Adrenal gland (tissue), 12 donors: ENCODE measurements around the gene FBXW5. TPM values are rescaled to one million over a fixed set of nuclear protein-coding genes. Genes with fewer than 3 reads are reported as not detected.

Experiments used
- DNase-seq, 7 donors: peaks; one replicate each; pipeline ENCODE4 v3.0.0-alpha.2; 2019 to 2020
- H3K27ac ChIP-seq, 5 donors: fragments of 200-600 bp; sonication (generic) in 4 of 5; 1 replicate in 3 of 5; 2 replicates in 2 of 5; pipeline versions ENCODE4 v1.5.1 to v1.8.0; 2016 to 2020; ENCODE audit warnings: mild to moderate bottlenecking in 1 of 5
- H3K27me3 ChIP-seq: fragments of 200-600 bp; 2 replicates; pipeline ENCODE4 v1.8.0; 2021
- H3K36me3 ChIP-seq, 2 donors: fragments of 200-600 bp; replicated peaks in 1 of 2; 1 replicate in 1 of 2; 2 replicates in 1 of 2; pipeline versions ENCODE4 v1.5.1 to v1.8.0; 2018 to 2022
- H3K4me1 ChIP-seq, 2 donors: fragments of 200-600 bp; replicated peaks in 1 of 2; 1 replicate in 1 of 2; 2 replicates in 1 of 2; pipeline versions ENCODE4 v1.5.1 to v1.8.0; 2018 to 2021
- H3K4me3 ChIP-seq, 4 donors: fragments of 200-600 bp; sonication (generic) in 3 of 4; one replicate each; pipeline ENCODE4 v1.5.1; 2016 to 2018
- H3K9me3 ChIP-seq, 3 donors: fragments of 200-600 bp; sonication (generic) in 1 of 3; replicated peaks in 1 of 3; 1 replicate in 2 of 3; 2 replicates in 1 of 3; pipeline versions ENCODE4 v1.5.1 to v1.8.0; 2016 to 2021
- CTCF ChIP-seq, 6 experiments: fragments of 450-650 bp in 4 of 6; fragments of 200-600 bp in 2 of 6; sonication (generic) in 1 of 6; IDR thresholded peaks; 1 replicate in 5 of 6; 2 replicates in 1 of 6; pipeline versions ENCODE4 v1.5.1 to v1.8.0; 2016 to 2021; ENCODE audit warnings: antibody characterized with exemption in 6 of 6, mild to moderate bottlenecking in 2 of 6, moderate library complexity in 1 of 6
- POLR2A ChIP-seq, 2 donors: fragments of 450-650 bp; IDR thresholded peaks; one replicate each; pipeline ENCODE4 v1.6.1; 2017; ENCODE audit warnings: antibody characterized with exemption in 2 of 2, mild to moderate bottlenecking in 2 of 2, moderate library complexity in 1 of 2
- WGBS, 4 donors: extraction: QIAGEN DNeasy Blood & Tissue Kit in 2 of 4; methylation state at CpG; one replicate each; pipeline versions ENCODE4 v1.1.5 to v1.1.7; 2013 to 2017; 5-methylcytosine and 5-hydroxymethylcytosine counted together
- intact Hi-C, 2 donors: fragments of 100-400 bp; cut with DNase I; formaldehyde crosslinking; loops; one replicate each; pipeline versions ENCODE4 v1.14.1 to v1.15.0; 2022 to 2023
- polyA plus RNA-seq, 3 donors: library from polyadenylated mRNA; stranded (reverse); fragments of 200-250 nt in 2 of 3; fragments of 350-450 nt in 1 of 3; fragmentation: Illumina TruSeq in 1 of 3; extraction: RNeasy Lipid Tissue Mini Kit (QIAGEN cat#74804) in 1 of 3; gene quantifications; one replicate each; pipeline ENCODE4 v1.2.3, GENCODE V29; 2013 to 2014
- total RNA-seq, 9 donors: library from RNA; depleted of rRNA in 4 of 9; stranded (reverse); fragments of >200 nt in 4 of 9; fragments of 120-200 nt in 1 of 9; fragmentation: NEBNext Ultra II Directional in 1 of 9; extraction: Animal tissue kit (Norgen Biotek cat#: 25700) in 1 of 9; gene quantifications; one replicate each; pipeline versions ENCODE4 v1.1.0 to v1.2.4, GENCODE V29; 2013 to 2023
- donor health status: healthy with polysubstance abuse.
- donor health status: Bipolar disorder and iron deficiency.
- donor health status: DM: yes; HTN: yes; CAD: no.
- donor health status: DM: no; HTN: no; CAD: no.
- donor health status: DM: no; HTN: no; CAD: no.
- donor health status: DM: yes; HTN: yes; CAD: no.

The FBXW5 gene
- total and polyA plus RNA-seq, 12 donors, result 19.2 to 257 (median 139) TPM

GRCh38 chr9:136950656-136951276 is 6.2 kb upstream of the FBXW5 start:
- no peaks in the 10 kb centered on the region for H3K27me3 ChIP-seq
- H3K36me3 ChIP-seq, result no peaks in the 10 kb centered on the region
- peak; percentile 45 to 68 (median 60) for DNase-seq
- no peaks in the 10 kb centered on the region for H3K9me3 ChIP-seq
- intact Hi-C loops, result loop anchor here in 1 of 2 donors (5.0 kb wide), 1 partner anchor 77 kb away; the partner anchor contains the start of gene ABCA2
- TF ChIP-seq CTCF (IDR thresholded peaks at IDR 0.05) (no peak), POLR2A (IDR thresholded peaks at IDR 0.05) (no peak)
- peak overlapping the region in 2 of 4 donors; percentile 59 to 82 for H3K4me3 ChIP-seq
- peak overlapping the region in 4 of 5 donors; percentile 72 to 93 (median 87) for H3K27ac ChIP-seq
- H3K4me1 ChIP-seq, result peaks cover 14 to 28% of the 10 kb centered on the region in 2 donors
- 27 to 72% (median 39%) methylated on average over 2 to 9 of the region's 9 CpGs for WGBS, 4 donors

GRCh38 chr9:136949817-136950655 is 5.5 kb upstream of the FBXW5 start:
- peak overlapping the region in 2 of 4 donors; percentile 59 to 82 for H3K4me3 ChIP-seq
- TF ChIP-seq POLR2A (IDR thresholded peaks at IDR 0.05) (peak; percentile 71 to 78), CTCF (IDR thresholded peaks at IDR 0.05) (peak in 5 of 6 experiments; percentile 12 to 46 (median 30))
- DNase-seq, result peak; percentile 97 to 99 (median 97)
- intact Hi-C loops, result loop anchor here (5.0 to 10.0 kb wide), 4 partner anchors 65 to 105 kb away; partner anchors contain the start of genes ABCA2 (in 1 of the 2), AJM1 (in 1 of the 2), MAMDC4 (in 1 of the 2) and PHPT1 (in 1 of the 2)
- no peaks in the 10 kb centered on the region for H3K9me3 ChIP-seq
- 2 to 25% (median 3%) methylated on average over 6 to 63 of the region's 63 CpGs for WGBS, 4 donors
- H3K4me1 ChIP-seq, result peaks cover 14 to 28% of the 10 kb centered on the region in 2 donors
- no peaks in the 10 kb centered on the region for H3K27me3 ChIP-seq
- H3K27ac ChIP-seq, result peak overlapping the region; percentile 4 to 93 (median 83)
- H3K36me3 ChIP-seq, result no peaks in the 10 kb centered on the region

DNA sequence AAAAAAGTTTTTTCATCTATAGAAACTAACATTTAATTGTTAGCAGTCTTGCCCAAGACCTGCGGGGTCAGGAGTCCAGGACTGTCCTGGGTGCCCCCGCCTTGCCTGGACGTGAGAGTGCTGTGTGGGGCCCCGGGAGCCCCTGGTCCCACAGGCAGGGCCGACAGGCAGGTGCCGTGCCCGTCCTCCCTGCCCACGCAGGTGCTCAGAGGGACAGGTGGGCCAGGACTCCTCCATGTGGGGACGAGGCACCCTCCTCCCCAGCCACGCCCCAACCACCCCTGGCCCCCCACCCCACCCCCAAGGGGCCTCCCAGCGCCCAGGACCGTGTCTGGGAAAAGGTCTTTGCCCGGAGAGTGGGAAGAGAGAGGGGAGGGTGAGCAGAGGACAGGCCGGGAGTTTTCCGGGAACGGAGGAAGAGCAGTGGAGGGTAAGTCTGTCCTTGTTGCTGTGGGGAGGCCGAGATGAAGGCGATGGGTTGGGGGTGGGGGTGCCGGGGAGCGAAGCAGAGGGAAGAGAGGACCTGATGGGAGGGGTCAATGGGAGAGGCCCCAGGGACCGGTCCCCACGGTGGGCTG is 4.8 kb upstream of the FBXW5 start:
- Histone ChIP-seq H3K4me3 (peak overlapping the region in 2 of 4 donors; percentile 59 to 82), H3K9me3 (no peaks in the 10 kb centered on the region), H3K4me1 (peaks cover 14 to 28% of the 10 kb centered on the region in 2 donors), H3K27me3 (no peaks in the 10 kb centered on the region), H3K36me3 (no peaks in the 10 kb centered on the region), H3K27ac (peak overlapping the region; percentile 4 to 93 (median 83))
- WGBS, 4 donors, result 13 to 18% (median 16%) methylated on average over 19 to 22 of the region's 22 CpGs
- no peak for DNase-seq
- intact Hi-C loops, result loop anchor here (10.0 kb wide), 3 partner anchors 65 to 105 kb away; partner anchors contain the start of genes AJM1 (in 1 of the 2), MAMDC4 (in 1 of the 2), PHPT1 (in 1 of the 2) and TRAF2 (in 1 of the 2)
- TF ChIP-seq POLR2A (IDR thresholded peaks at IDR 0.05), result no peak
- TF ChIP-seq CTCF (IDR thresholded peaks at IDR 0.05), result no peak
